IMR-90 (cell line): ENCODE data around the gene LRP1B. TPM values are rescaled to one million over a fixed set of nuclear protein-coding genes. Genes with fewer than 3 reads are reported as not detected.

ENCODE experiments used
- ATAC-seq: fragments of 200-7000 bp; cut with Tn5 transposase; 2 replicates; pipeline ENCODE4 v1.9.1; 2020; ENCODE audit warnings: low read depth, mild to moderate bottlenecking, moderate library complexity
- BruUV-seq: library from RNA; stranded (reverse); fragments of 400-500 nt; replicated peaks from 2 replicates; lab custom pipeline; 2021; lab: Mats Ljungman, UMichigan
- CTCF ChIA-PET: fragments of 300-600 bp; formaldehyde crosslinking; extraction: SDS; loops from one replicate; lab custom pipeline; 2021; ENCODE audit warnings: antibody characterized with exemption; lab: Yijun Ruan, JAX
- POLR2A ChIA-PET: fragments of 300-600 bp; sonication (Branson Sonifier 250); formaldehyde crosslinking; loops from one replicate; lab custom pipeline; 2022; ENCODE audit warnings: antibody characterized with exemption; ENCODE audit not compliant: unreplicated experiment; lab: Charles Lee
- DNase-seq: peaks from one replicate; pipeline ENCODE4 v3.0.0; 2013
- H2AFZ ChIP-seq: replicated peaks from 2 replicates; pipeline ENCODE3; 2013; ENCODE audit warnings: low read length, mild to moderate bottlenecking; ENCODE audit not compliant: poor library complexity
- H2AK5ac ChIP-seq: 2 replicates; pipeline ENCODE4 v1.6.1; 2013; ENCODE audit warnings: low read depth, low read length, inconsistent platforms
- H2AK9ac ChIP-seq: replicated peaks from 2 replicates; pipeline ENCODE3; 2013; ENCODE audit warnings: mild to moderate bottlenecking, low read depth, low read length, moderate library complexity; ENCODE audit not compliant: poor library complexity
- H2BK120ac ChIP-seq: 2 replicates; pipeline ENCODE4 v1.6.1; 2013; ENCODE audit warnings: low read depth, low read length, inconsistent platforms
- H2BK15ac ChIP-seq: 3 replicates; pipeline ENCODE4 v1.6.1; 2013; ENCODE audit warnings: low read depth, low read length, inconsistent platforms
- H2BK20ac ChIP-seq: 2 replicates; pipeline ENCODE4 v1.6.1; 2013; ENCODE audit warnings: low read depth, mild to moderate bottlenecking, inconsistent platforms, low read length, moderate library complexity
- H2BK5ac ChIP-seq: 2 replicates; pipeline ENCODE4 v1.6.1; 2013; ENCODE audit warnings: mild to moderate bottlenecking, low read depth, low read length, inconsistent platforms; ENCODE audit not compliant: poor library complexity, severe bottlenecking
- H3K14ac ChIP-seq: replicated peaks from 2 replicates; pipeline ENCODE4 v1.6.1; 2013; ENCODE audit warnings: low read depth, low read length, inconsistent platforms
- H3K18ac ChIP-seq: 2 replicates; pipeline ENCODE4 v1.6.1; 2013; ENCODE audit warnings: low read depth, low read length, control low read depth
- H3K23ac ChIP-seq: 2 replicates; pipeline ENCODE4 v1.6.1; 2013; ENCODE audit warnings: low read depth, low read length, inconsistent platforms
- H3K27ac ChIP-seq: 2 replicates; pipeline ENCODE4 v1.5.1; 2013; ENCODE audit warnings: mild to moderate bottlenecking, control low read depth, low read length; ENCODE audit not compliant: insufficient read depth
- H3K27me3 ChIP-seq: 2 replicates; pipeline ENCODE4 v1.6.1; 2013; ENCODE audit warnings: low read length; ENCODE audit not compliant: control insufficient read depth, insufficient read depth
- H3K36me3 ChIP-seq: 2 replicates; pipeline ENCODE4 v1.6.1; 2013; ENCODE audit warnings: low read length, mixed read lengths; ENCODE audit not compliant: control insufficient read depth, insufficient read depth
- H3K4ac ChIP-seq: 2 replicates; pipeline ENCODE4 v1.6.1; 2013; ENCODE audit warnings: low read depth, low read length, inconsistent platforms
- H3K4me1 ChIP-seq: 2 replicates; pipeline ENCODE4 v1.6.1; 2013; ENCODE audit warnings: low read length, mixed read lengths; ENCODE audit not compliant: control insufficient read depth, insufficient read depth
- H3K4me2 ChIP-seq: 2 replicates; pipeline ENCODE4 v1.6.1; 2013; ENCODE audit warnings: low read depth, mild to moderate bottlenecking, control low read depth, low read length, moderate library complexity
- H3K4me3 ChIP-seq: 2 replicates; pipeline ENCODE4 v1.5.1; 2013; ENCODE audit warnings: low read depth, mild to moderate bottlenecking, control low read depth, low read length, moderate library complexity; ENCODE audit not compliant: insufficient read depth
- H3K56ac ChIP-seq: 2 replicates; pipeline ENCODE4 v1.6.1; 2013; ENCODE audit warnings: low read length, inconsistent platforms; ENCODE audit not compliant: insufficient read depth; ENCODE audit errors: extremely low read depth
- H3K79me1 ChIP-seq, 2 experiments: 2 replicates each; pipeline ENCODE4 v1.6.1; 2013; ENCODE audit warnings: low read length in 2 of 2, inconsistent platforms in 1 of 2, low read depth in 1 of 2
- H3K9ac ChIP-seq: 2 replicates; pipeline ENCODE4 v1.6.1; 2013; ENCODE audit warnings: low read depth, low read length, control low read depth
- H3K9me1 ChIP-seq: 2 replicates; pipeline ENCODE4 v1.6.1; 2013; ENCODE audit warnings: low read length, inconsistent platforms; ENCODE audit not compliant: insufficient read depth
- H3K9me3 ChIP-seq: 2 replicates; pipeline ENCODE4 v1.6.1; 2013; ENCODE audit warnings: low read length; ENCODE audit not compliant: control insufficient read depth, insufficient read depth
- H4K20me1 ChIP-seq: 2 replicates; pipeline ENCODE4 v1.6.1; 2013; ENCODE audit warnings: low read length, inconsistent platforms; ENCODE audit not compliant: insufficient read depth
- H4K5ac ChIP-seq: 2 replicates; pipeline ENCODE4 v1.6.1; 2013; ENCODE audit warnings: mild to moderate bottlenecking, low read depth, low read length, control low read depth
- H4K8ac ChIP-seq, 2 experiments: 2 replicates each; pipeline ENCODE4 v1.6.1; 2013; ENCODE audit warnings: low read depth in 2 of 2, low read length in 2 of 2, control low read depth in 1 of 2, inconsistent platforms in 1 of 2
- H4K91ac ChIP-seq: 2 replicates; pipeline ENCODE4 v1.6.1; 2013; ENCODE audit warnings: low read depth, low read length, inconsistent platforms; ENCODE audit not compliant: insufficient read depth
- BHLHE40 ChIP-seq: fragments of 150-350 bp; IDR thresholded peaks from 2 replicates; pipeline ENCODE4 v1.6.1; 2016; ENCODE audit warnings: mild to moderate bottlenecking, low read depth, low read length
- CEBPB ChIP-seq: IDR thresholded peaks from 2 replicates; pipeline ENCODE4 v1.6.1; 2012; ENCODE audit warnings: low read depth, low read length, improper control_type of control experiment
- CHD1 ChIP-seq: IDR thresholded peaks from 2 replicates; pipeline ENCODE4 v1.6.1; 2012; ENCODE audit warnings: low read depth, low read length, improper control_type of control experiment
- CTCF ChIP-seq: conservative IDR thresholded peaks from 2 replicates; pipeline ENCODE4 v1.5.1; 2012; ENCODE audit warnings: mild to moderate bottlenecking, low read depth, low read length, improper control_type of control experiment
- ELK1 ChIP-seq: fragments of 150-350 bp; IDR thresholded peaks from 2 replicates; pipeline ENCODE4 v1.6.1; 2016; ENCODE audit warnings: low read depth, mild to moderate bottlenecking, low read length, moderate library complexity, borderline replicate concordance
- FOS ChIP-seq: fragments of 150-350 bp; IDR thresholded peaks from 2 replicates; pipeline ENCODE4 v1.6.1; 2016; ENCODE audit warnings: low read depth, low read length
- MAFK ChIP-seq: IDR thresholded peaks from 2 replicates; pipeline ENCODE4 v1.6.1; 2012; ENCODE audit warnings: low read depth, low read length, improper control_type of control experiment
- MAZ ChIP-seq: IDR thresholded peaks from 2 replicates; pipeline ENCODE4 v1.6.1; 2012; ENCODE audit warnings: low read depth, mild to moderate bottlenecking, low read length, improper control_type of control experiment, moderate library complexity, borderline replicate concordance
- MXI1 ChIP-seq: IDR thresholded peaks from 2 replicates; pipeline ENCODE4 v1.6.1; 2012; ENCODE audit warnings: low read depth, mild to moderate bottlenecking, low read length, moderate library complexity, borderline replicate concordance
- NFE2L2 ChIP-seq: fragments of 150-350 bp; IDR thresholded peaks from 2 replicates; pipeline ENCODE4 v1.6.1; 2016; ENCODE audit warnings: low read depth, mild to moderate bottlenecking, low read length
- POLR2A ChIP-seq: IDR thresholded peaks from 2 replicates; pipeline ENCODE4 v1.6.1; 2012; ENCODE audit warnings: mild to moderate bottlenecking, low read depth, low read length
- RAD21 ChIP-seq: IDR thresholded peaks from 2 replicates; pipeline ENCODE4 v1.6.1; 2012; ENCODE audit warnings: low read length, improper control_type of control experiment
- RCOR1 ChIP-seq: IDR thresholded peaks from 2 replicates; pipeline ENCODE4 v1.6.1; 2012; ENCODE audit warnings: mild to moderate bottlenecking, low read length, improper control_type of control experiment; ENCODE audit not compliant: insufficient replicate concordance
- RFX5 ChIP-seq: IDR thresholded peaks from 2 replicates; pipeline ENCODE4 v1.8.0; 2012; ENCODE audit warnings: low read depth, mild to moderate bottlenecking, low read length, moderate library complexity
- SMC3 ChIP-seq: fragments of 150-350 bp; IDR thresholded peaks from 2 replicates; pipeline ENCODE4 v1.6.1; 2016; ENCODE audit warnings: low read depth, mild to moderate bottlenecking, antibody characterized with exemption, low read length, moderate library complexity
- WGBS, 2 experiments: methylation state at CpG; one replicate each; pipeline versions ENCODE4 v1.1.5 to v1.1.7; 2013; ENCODE audit warnings: missing lambda C conversion rate in 2 of 2; ENCODE audit not compliant: insufficient read length in 1 of 2; ENCODE audit errors: extremely low coverage in 2 of 2; 5-methylcytosine and 5-hydroxymethylcytosine counted together
- dilution Hi-C: fragments of 300-500 bp; cut with HindIII; formaldehyde crosslinking; loops from one replicate; pipeline ENCODE4 v1.14.3; 2018; ENCODE audit warnings: low sequenced_read_pairs; ENCODE audit not compliant: unreplicated experiment
- in situ Hi-C: fragments of 300-500 bp; cut with MboI; formaldehyde crosslinking; loops from 3 replicates; pipeline ENCODE4 v1.14.3; 2019; ENCODE audit warnings: low sequenced_read_pairs, inconsistent platforms, mixed read lengths
- intact Hi-C: fragments of 100-400 bp; cut with micrococcal nuclease; formaldehyde crosslinking; loops from 2 replicates; pipeline ENCODE4 v1.10.0; 2022
- polyA plus RNA-seq, 3 experiments: library from polyadenylated mRNA; depleted of rRNA; stranded (reverse); fragments of >200 nt; gene quantifications; 2 replicates each; pipeline ENCODE4 v1.2.3, GENCODE V29; 2012; ENCODE audit warnings: low replicate concordance in 1 of 3
- total RNA-seq: library from RNA; depleted of rRNA; stranded (reverse); fragments of >200 nt; gene quantifications from 2 replicates; pipeline ENCODE4 v1.2.3, GENCODE V29; 2012
- TF ChIP-seq, protein P1 (sequence below): fragments of 150-350 bp; IDR thresholded peaks from 2 replicates; pipeline ENCODE4 v1.6.1; 2017; ENCODE audit warnings: mild to moderate bottlenecking, antibody characterized with exemption, low read length, low read depth

The LRP1B gene
- total and polyA plus RNA-seq, 2 of the 4 experiments (the other 2 are of a cell fraction) = under 0.01 to 0.02 TPM

DNA sequence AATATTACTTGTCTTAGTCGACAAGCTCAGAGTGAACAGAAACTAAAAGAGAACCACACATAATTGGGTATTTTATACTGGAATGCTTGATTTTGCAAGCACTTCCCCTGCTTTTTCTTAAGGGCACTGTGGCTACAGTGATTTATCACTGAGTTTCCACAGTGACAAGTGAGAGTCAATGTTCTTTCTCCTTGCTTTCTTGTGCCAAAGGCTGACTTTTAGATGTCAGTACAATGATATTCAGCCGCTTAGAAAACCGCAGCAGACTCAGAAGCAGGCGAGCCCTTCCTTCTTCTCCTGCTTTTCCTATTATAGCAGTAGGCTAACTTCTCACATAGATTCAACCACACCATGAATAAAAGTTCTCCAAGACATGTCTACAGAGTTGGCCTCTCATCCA lies 1747.0 kb downstream of the LRP1B start:
- in situ Hi-C loops = no loop called here
- CTCF ChIA-PET = no interaction called here
- no TSS peak for BruUV-seq

More for the DNA sequence above, 1747.0 kb downstream of the LRP1B start:
- Histone ChIP-seq H2BK5ac (no peak overlapping the region), H3K36me3 (no peaks in the 10 kb centered on the region), H2AK9ac (no peak overlapping the region), H3K4me2 (no peak overlapping the region), H3K9ac (no peak overlapping the region), H3K4me3 (no peak overlapping the region), H2BK20ac (no peak overlapping the region), H3K14ac (no peak overlapping the region), H2BK120ac (no peak overlapping the region), H3K9me1 (no peaks in the 10 kb centered on the region), H4K20me1 (no peaks in the 10 kb centered on the region), H3K56ac (no peak overlapping the region), H4K5ac (no peak overlapping the region), H2BK15ac (no peak overlapping the region), H2AFZ (no peak overlapping the region), H3K18ac (no peak overlapping the region), H3K23ac (no peak overlapping the region), H3K27ac (no peak overlapping the region), H2AK5ac (no peak overlapping the region), H3K27me3 (no peaks in the 10 kb centered on the region), H3K9me3 (no peaks in the 10 kb centered on the region), H3K79me1 (no peaks in the 10 kb centered on the region), H3K4ac (no peak overlapping the region), H4K8ac (no peak overlapping the region), H3K4me1 (no peaks in the 10 kb centered on the region), H4K91ac (no peak overlapping the region)
- DNase-seq (no peak), ATAC-seq (no peak)
- intact Hi-C loops = no loop called here
- dilution Hi-C loops = no loop called here
- POLR2A ChIA-PET = no interaction called here
- WGBS, 2 experiments = no CpG with 5 or more reads among the region's 4 CpGs
- TF ChIP-seq ELK1 (no peak), SMC3 (no peak), FOS (no peak), POLR2A (no peak), MXI1 (no peak), NFE2L2 (no peak), MAFK (no peak), CTCF (no peak), BHLHE40 (no peak), MAZ (no peak), RCOR1 (no peak), RFX5 (no peak), CEBPB (no peak), CHD1 (no peak), RAD21 (no peak)
- TF ChIP-seq, protein P1, sequence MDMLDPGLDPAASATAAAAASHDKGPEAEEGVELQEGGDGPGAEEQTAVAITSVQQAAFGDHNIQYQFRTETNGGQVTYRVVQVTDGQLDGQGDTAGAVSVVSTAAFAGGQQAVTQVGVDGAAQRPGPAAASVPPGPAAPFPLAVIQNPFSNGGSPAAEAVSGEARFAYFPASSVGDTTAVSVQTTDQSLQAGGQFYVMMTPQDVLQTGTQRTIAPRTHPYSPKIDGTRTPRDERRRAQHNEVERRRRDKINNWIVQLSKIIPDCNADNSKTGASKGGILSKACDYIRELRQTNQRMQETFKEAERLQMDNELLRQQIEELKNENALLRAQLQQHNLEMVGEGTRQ = no peak
